Liver (tissue), 9 donors: Measurements from ENCODE around the gene ULK1. TPM values are rescaled to one million over a fixed set of nuclear protein-coding genes. Genes with fewer than 3 reads are reported as not detected.

Source experiments
- DNase-seq: peaks from one replicate; pipeline ENCODE4 v3.0.0-alpha.2; 2017; ENCODE audit warnings: low spot score
- H3K27ac ChIP-seq, 2 donors: one replicate each; pipeline ENCODE4 v1.7.0; 2013; ENCODE audit warnings: inconsistent platforms in 2 of 2, low read length in 2 of 2, control low read depth in 1 of 2, low read depth in 1 of 2, mild to moderate bottlenecking in 1 of 2
- H3K27me3 ChIP-seq, 4 donors: one replicate each; pipeline versions ENCODE4 v1.6.1 to v1.7.0; 2013; ENCODE audit warnings: low read length in 3 of 4, inconsistent platforms in 1 of 4, mild to moderate bottlenecking in 1 of 4, moderate library complexity in 1 of 4; ENCODE audit not compliant: control insufficient read depth in 4 of 4, insufficient read depth in 4 of 4
- H3K36me3 ChIP-seq, 4 donors: one replicate each; pipeline versions ENCODE4 v1.6.1 to v1.7.0; 2013; ENCODE audit warnings: low read length in 3 of 4, mild to moderate bottlenecking in 3 of 4, low read depth in 1 of 4, moderate library complexity in 1 of 4; ENCODE audit not compliant: control insufficient read depth in 4 of 4, insufficient read depth in 3 of 4
- H3K4me1 ChIP-seq, 4 donors: one replicate each; pipeline versions ENCODE4 v1.6.1 to v1.7.0; 2013; ENCODE audit warnings: low read length in 3 of 4, mild to moderate bottlenecking in 3 of 4, moderate library complexity in 1 of 4; ENCODE audit not compliant: control insufficient read depth in 4 of 4, insufficient read depth in 4 of 4
- H3K4me3 ChIP-seq, 3 donors: one replicate each; pipeline versions ENCODE4 v1.6.1 to v1.7.0; 2013; ENCODE audit warnings: low read length in 3 of 3, control low read depth in 1 of 3, low read depth in 1 of 3, mild to moderate bottlenecking in 1 of 3
- H3K9ac ChIP-seq, 2 donors: one replicate each; pipeline ENCODE4 v1.7.0; 2013; ENCODE audit warnings: low read length in 2 of 2, mild to moderate bottlenecking in 2 of 2, moderate library complexity in 2 of 2, control low read depth in 1 of 2, low read depth in 1 of 2
- H3K9me3 ChIP-seq, 4 donors: one replicate each; pipeline versions ENCODE4 v1.6.1 to v1.7.0; 2013; ENCODE audit warnings: low read length in 3 of 4; ENCODE audit not compliant: control insufficient read depth in 4 of 4
- ATF3 ChIP-seq: IDR thresholded peaks from 2 replicates; pipeline ENCODE4 v1.6.1; 2016; ENCODE audit warnings: antibody characterized with exemption
- CTCF ChIP-seq: fragments of 150-350 bp; IDR thresholded peaks from 2 replicates; pipeline ENCODE4 v1.5.1; 2017; ENCODE audit warnings: improper control_type of control experiment, low read depth, low read length; ENCODE audit not compliant: missing input control
- EGR1 ChIP-seq, 2 donors: IDR thresholded peaks; 2 replicates each; pipeline ENCODE4 v1.6.1; 2016 to 2018; ENCODE audit warnings: antibody characterized with exemption in 2 of 2, low read depth in 2 of 2
- FOXA1 ChIP-seq: IDR thresholded peaks from 2 replicates; pipeline ENCODE4 v1.6.1; 2016; ENCODE audit warnings: antibody characterized with exemption
- FOXA2 ChIP-seq: IDR thresholded peaks from 2 replicates; pipeline ENCODE4 v1.6.1; 2016; ENCODE audit warnings: antibody characterized with exemption
- GABPA ChIP-seq, 2 donors: IDR thresholded peaks in 1 of 2; conservative IDR thresholded peaks in 1 of 2; 2 replicates each; pipeline ENCODE4 v1.6.1; 2016; ENCODE audit warnings: antibody characterized with exemption in 2 of 2, mild to moderate bottlenecking in 1 of 2, moderate library complexity in 1 of 2
- HNF4A ChIP-seq, 2 donors: conservative IDR thresholded peaks; 2 replicates each; pipeline ENCODE4 v1.6.1; 2016; ENCODE audit warnings: antibody characterized with exemption in 2 of 2, mild to moderate bottlenecking in 2 of 2
- HNF4G ChIP-seq: IDR thresholded peaks from 2 replicates; pipeline ENCODE4 v1.6.1; 2016; ENCODE audit warnings: antibody characterized with exemption
- JUND ChIP-seq, 2 donors: IDR thresholded peaks; 2 replicates each; pipeline ENCODE4 v1.6.1; 2016; ENCODE audit warnings: antibody characterized with exemption in 2 of 2
- NR2F2 ChIP-seq: IDR thresholded peaks from 2 replicates; pipeline ENCODE4 v1.6.1; 2016; ENCODE audit warnings: antibody characterized with exemption
- RAD21 ChIP-seq, 2 donors: IDR thresholded peaks; 2 replicates each; pipeline ENCODE4 v1.6.1; 2016; ENCODE audit warnings: antibody characterized with exemption in 2 of 2, mild to moderate bottlenecking in 2 of 2
- REST ChIP-seq: IDR thresholded peaks from 2 replicates; pipeline ENCODE4 v1.6.1; 2016; ENCODE audit warnings: antibody characterized with exemption, mild to moderate bottlenecking
- RXRA ChIP-seq, 2 donors: IDR thresholded peaks; 2 replicates each; pipeline ENCODE4 v1.6.1; 2017 to 2018; ENCODE audit warnings: antibody characterized with exemption in 2 of 2, mild to moderate bottlenecking in 1 of 2
- SP1 ChIP-seq: IDR thresholded peaks from 2 replicates; pipeline ENCODE4 v1.6.1; 2018; ENCODE audit warnings: antibody characterized with exemption, mild to moderate bottlenecking
- TAF1 ChIP-seq: conservative IDR thresholded peaks from 2 replicates; pipeline ENCODE4 v1.6.1; 2016; ENCODE audit warnings: antibody characterized with exemption, mild to moderate bottlenecking
- YY1 ChIP-seq: IDR thresholded peaks from 2 replicates; pipeline ENCODE4 v1.6.1; 2016; ENCODE audit warnings: antibody characterized with exemption, mild to moderate bottlenecking
- ZBTB33 ChIP-seq: IDR thresholded peaks from 2 replicates; pipeline ENCODE4 v1.6.1; 2016; ENCODE audit warnings: antibody characterized with exemption
- WGBS: extraction: QIAGEN DNeasy Blood & Tissue Kit; methylation state at CpG from one replicate; pipeline ENCODE4 v1.1.7; 2013; 5-methylcytosine and 5-hydroxymethylcytosine counted together
- polyA plus RNA-seq, 2 donors: library from polyadenylated mRNA; stranded (reverse) in 1 of 2; unstranded in 1 of 2; fragments of 200-250 nt in 1 of 2; fragments of >200 nt in 1 of 2; fragmentation: Nextera tagmentation in 1 of 2; extraction: Ambion mirVana in 1 of 2; gene quantifications; one replicate each; pipeline versions ENCODE4 v1.2.1 to v1.2.3, GENCODE V29; 2013 to 2015
- total RNA-seq, 2 donors: library from RNA; depleted of rRNA; stranded (reverse); fragments of >200 nt; gene quantifications; one replicate each; pipeline ENCODE4 v1.2.3, GENCODE V29; 2014
- donor health status: healthy.
- donor health status: healthy.
- donor health status: healthy.
- donor health status: healthy.
- donor health status: healthy.

Gene ULK1
- total and polyA plus RNA-seq, 4 donors, result 12.5 to 41.7 (median 15.1) TPM

GRCh38 chr12:131895640-131896079, 1.2 kb downstream of the ULK1 start:
- Histone ChIP-seq H3K27ac (peak overlapping the region; percentile 95 to 98), H3K9me3 (no peaks in the 10 kb centered on the region), H3K4me3 (peak overlapping the region; percentile 86 to 94 (median 87)), H3K27me3 (no peaks in the 10 kb centered on the region), H3K9ac (peak overlapping the region; percentile 86 to 100), H3K36me3 (peaks cover 0 to 6% (median 0%) of the 10 kb centered on the region in 4 donors), H3K4me1 (peaks cover 5 to 22% (median 13%) of the 10 kb centered on the region in 4 donors)
- TF ChIP-seq RXRA (IDR thresholded peaks at IDR 0.05) (no peak), REST (no peak), EGR1 (IDR thresholded peaks at IDR 0.05; ENCODE audit: low read depth in 2 of 2) (peak in 1 of 2 donors; percentile 76), ZBTB33 (no peak), JUND (IDR thresholded peaks at IDR 0.05) (no peak), HNF4A (conservative IDR thresholded peaks at IDR 0.05) (no peak), GABPA (IDR thresholded peaks at IDR 0.05 in 1 of 2, conservative IDR thresholded peaks at IDR 0.05 in 1 of 2) (no peak)
- no peak for DNase-seq
- WGBS, result 1% methylated on average over 12 of the region's 12 CpGs

- Histone ChIP-seq H3K4me1 (peaks cover 5 to 22% (median 13%) of the 10 kb centered on the region in 4 donors), H3K4me3 (peak overlapping the region; percentile 86 to 94 (median 87)), H3K27ac (peak overlapping the region; percentile 95 to 98), H3K36me3 (peaks cover 0 to 6% (median 0%) of the 10 kb centered on the region in 4 donors), H3K9ac (peak overlapping the region; percentile 21 to 100), H3K9me3 (no peaks in the 10 kb centered on the region), H3K27me3 (no peaks in the 10 kb centered on the region)
- DNase-seq, result peak; percentile 93
- 1% methylated on average over 39 of the region's 39 CpGs for WGBS
- TF ChIP-seq NR2F2 (peak; percentile 60), RXRA (IDR thresholded peaks at IDR 0.05) (peak; percentile 74 to 79), YY1 (peak; percentile 84), SP1 (peak; percentile 80), JUND (IDR thresholded peaks at IDR 0.05) (no peak), FOXA2 (peak; percentile 80), GABPA (IDR thresholded peaks at IDR 0.05 in 1 of 2, conservative IDR thresholded peaks at IDR 0.05 in 1 of 2) (no peak), RAD21 (IDR thresholded peaks at IDR 0.05) (peak in 1 of 2 donors; percentile 14), CTCF (no peak), HNF4G (no peak), TAF1 (peak; percentile 82), EGR1 (IDR thresholded peaks at IDR 0.05; ENCODE audit: low read depth in 2 of 2) (peak in 1 of 2 donors; percentile 35), ZBTB33 (no peak), FOXA1 (peak; percentile 71), REST (peak; percentile 60), ATF3 (no peak)
These were observed 1.8 kb downstream of the ULK1 start for GRCh38 chr12:131896080-131896810.
